Neural cell (in vitro differentiated cells): Measurements from ENCODE around the gene MRPS6.

ENCODE experiments used
- EP300 ChIP-seq: fragments of 450-650 bp; conservative IDR thresholded peaks from 2 replicates; pipeline ENCODE4 v1.6.1; 2014; ENCODE audit warnings: antibody characterized with exemption, mild to moderate bottlenecking, moderate library complexity; ENCODE audit not compliant: poor library complexity, severe bottlenecking
- EZH2 ChIP-seq: fragments of 200-600, 300-800 bp; shearing (Covaris generic), sonication (generic); IDR thresholded peaks from 2 replicates; pipeline ENCODE4 v1.6.1; 2014; ENCODE audit warnings: antibody characterized with exemption, low read length, borderline replicate concordance, mild to moderate bottlenecking; ENCODE audit not compliant: insufficient read depth, poor library complexity, severe bottlenecking
- POLR2AphosphoS5 ChIP-seq: IDR thresholded peaks from 2 replicates; pipeline ENCODE4 v1.6.1; 2012
- SMC3 ChIP-seq: fragments of 450-650 bp; conservative IDR thresholded peaks from 2 replicates; pipeline ENCODE4 v1.6.1; 2014; ENCODE audit warnings: antibody characterized with exemption, mild to moderate bottlenecking, moderate library complexity; ENCODE audit not compliant: poor library complexity
- TAF1 ChIP-seq: IDR thresholded peaks from 2 replicates; pipeline ENCODE4 v1.6.1; 2012; ENCODE audit warnings: low read depth
- TF ChIP-seq, protein P1 (sequence below): fragments of 450-650 bp; IDR thresholded peaks from 2 replicates; pipeline ENCODE4 v1.5.1; 2014; ENCODE audit warnings: antibody characterized with exemption, mild to moderate bottlenecking, moderate library complexity; ENCODE audit not compliant: poor library complexity, severe bottlenecking

DNA sequence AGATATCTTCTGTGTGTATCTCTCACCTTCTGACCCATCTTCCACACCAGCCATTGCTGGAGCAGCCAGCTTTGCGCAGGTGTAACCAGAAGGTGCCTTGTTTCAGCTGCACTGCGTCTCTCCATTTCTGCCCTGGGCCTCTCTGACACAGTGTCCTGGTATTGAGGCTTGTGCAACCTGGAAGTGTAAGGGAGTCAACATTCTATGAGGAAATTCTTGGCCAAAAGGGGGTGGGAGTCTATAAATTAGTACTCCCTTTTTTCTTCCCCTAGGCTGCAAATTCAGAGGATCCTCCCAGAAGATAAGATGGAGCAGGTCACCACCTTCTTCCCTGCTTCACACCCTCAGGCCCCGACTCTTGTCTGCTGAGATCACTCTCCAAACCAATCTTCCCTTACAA is 109.1 kb downstream of the MRPS6 start:
- TF ChIP-seq, protein P1, sequence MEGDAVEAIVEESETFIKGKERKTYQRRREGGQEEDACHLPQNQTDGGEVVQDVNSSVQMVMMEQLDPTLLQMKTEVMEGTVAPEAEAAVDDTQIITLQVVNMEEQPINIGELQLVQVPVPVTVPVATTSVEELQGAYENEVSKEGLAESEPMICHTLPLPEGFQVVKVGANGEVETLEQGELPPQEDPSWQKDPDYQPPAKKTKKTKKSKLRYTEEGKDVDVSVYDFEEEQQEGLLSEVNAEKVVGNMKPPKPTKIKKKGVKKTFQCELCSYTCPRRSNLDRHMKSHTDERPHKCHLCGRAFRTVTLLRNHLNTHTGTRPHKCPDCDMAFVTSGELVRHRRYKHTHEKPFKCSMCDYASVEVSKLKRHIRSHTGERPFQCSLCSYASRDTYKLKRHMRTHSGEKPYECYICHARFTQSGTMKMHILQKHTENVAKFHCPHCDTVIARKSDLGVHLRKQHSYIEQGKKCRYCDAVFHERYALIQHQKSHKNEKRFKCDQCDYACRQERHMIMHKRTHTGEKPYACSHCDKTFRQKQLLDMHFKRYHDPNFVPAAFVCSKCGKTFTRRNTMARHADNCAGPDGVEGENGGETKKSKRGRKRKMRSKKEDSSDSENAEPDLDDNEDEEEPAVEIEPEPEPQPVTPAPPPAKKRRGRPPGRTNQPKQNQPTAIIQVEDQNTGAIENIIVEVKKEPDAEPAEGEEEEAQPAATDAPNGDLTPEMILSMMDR, result no peak
- TF ChIP-seq SMC3 (no peak), EZH2 (no peak), TAF1 (no peak), EP300 (no peak), POLR2AphosphoS5 (no peak)
